A549 (cell line): ENCODE measurements around the gene TFEB. TPM values are rescaled to one million over a fixed set of nuclear protein-coding genes. Genes with fewer than 3 reads are reported as not detected.

Source experiments
- ATAC-seq, 2 experiments: fragments of 200-7000 bp in 1 of 2; fragments of >200 bp in 1 of 2; cut with Nextera tagmentation in 1 of 2; cut with Tn5 transposase in 1 of 2; 3 replicates each; pipeline versions ENCODE4 v1.8.0 to v1.9.1; 2018 to 2020; ENCODE audit warnings: mild to moderate bottlenecking in 1 of 2, moderate library complexity in 1 of 2
- CTCF ChIA-PET: fragments of 300-600 bp; sonication (Branson Sonifier 250); formaldehyde crosslinking; extraction: SDS; loops from one replicate; lab custom pipeline; 2021; ENCODE audit warnings: antibody characterized with exemption, inconsistent platforms; lab: Yijun Ruan, JAX
- POLR2A ChIA-PET: fragments of 350-600 bp; formaldehyde crosslinking; extraction: SDS; loops from one replicate; lab custom pipeline; 2021; ENCODE audit warnings: antibody characterized with exemption, inconsistent platforms; lab: Yijun Ruan, JAX
- DNase-seq, 2 experiments: peaks; one replicate each; pipeline versions ENCODE4 v3.0.0 to v3.0.0-alpha.2; 2011 to 2016; ENCODE audit warnings: low read depth in 1 of 2, low spot score in 1 of 2
- FAIRE-seq: peaks from 2 replicates; lab custom pipeline; 2011; peaks lifted over from hg19 to GRCh38; lab: Jason Lieb, UNC
- H3K27ac ChIP-seq, 2 experiments: fragments of >200 bp; sonication (Bioruptor Twin); formaldehyde crosslinking; 3 replicates each; pipeline ENCODE4 v1.5.1; 2016 to 2017
- H3K4me1 ChIP-seq: fragments of >200 bp; sonication (Bioruptor Twin); formaldehyde crosslinking; 3 replicates; pipeline ENCODE4 v1.6.1; 2016
- H3K4me2 ChIP-seq: fragments of >200 bp; sonication (Bioruptor Twin); formaldehyde crosslinking; 3 replicates; pipeline ENCODE4 v1.6.1; 2016
- H3K4me3 ChIP-seq: fragments of >200 bp; sonication (Bioruptor Twin); formaldehyde crosslinking; 3 replicates; pipeline ENCODE4 v1.5.1; 2016
- H3K9me3 ChIP-seq: fragments of >200 bp; sonication (Bioruptor Twin); formaldehyde crosslinking; 3 replicates; pipeline ENCODE4 v1.6.1; 2016
- BCL3 ChIP-seq: fragments of >200 bp; sonication (Bioruptor Twin); formaldehyde crosslinking; IDR thresholded peaks from 3 replicates; pipeline ENCODE4 v1.6.1; 2016
- EHMT2 ChIP-seq: fragments of 200-600 bp; sonication (generic); IDR thresholded peaks from 2 replicates; pipeline ENCODE4 v1.6.1; 2016; ENCODE audit warnings: antibody characterized with exemption, low read depth, mild to moderate bottlenecking, moderate library complexity
- FOSL2 ChIP-seq, 2 experiments: fragments of 450-650 bp in 1 of 2; fragments of >200 bp in 1 of 2; sonication (Bioruptor Twin) in 1 of 2; formaldehyde crosslinking; IDR thresholded peaks; 2 replicates each; pipeline versions ENCODE4 v1.5.0 to v1.6.1; 2016 to 2020; ENCODE audit warnings: mild to moderate bottlenecking in 1 of 2, moderate library complexity in 1 of 2
- GATA3 ChIP-seq: IDR thresholded peaks from 2 replicates; pipeline ENCODE4 v1.6.1; 2012; ENCODE audit warnings: borderline replicate concordance
- HEYL ChIP-seq: fragments of 250-450 bp; sonication (Bioruptor Pico); IDR thresholded peaks from 2 replicates; pipeline ENCODE4 v1.8.0; 2021; ENCODE audit warnings: mild to moderate bottlenecking, moderate library complexity
- HOXA7 ChIP-seq: fragments of 250-450 bp; sonication (Bioruptor Pico); IDR thresholded peaks from 2 replicates; pipeline ENCODE4 v1.5.0; 2020; ENCODE audit warnings: mild to moderate bottlenecking, moderate library complexity
- HOXB5 ChIP-seq: fragments of 250-450 bp; sonication (Bioruptor Pico); IDR thresholded peaks from 2 replicates; pipeline ENCODE4 v1.5.0; 2020; ENCODE audit warnings: mild to moderate bottlenecking, moderate library complexity
- JUNB ChIP-seq: fragments of >200 bp; sonication (Bioruptor Twin); formaldehyde crosslinking; IDR thresholded peaks from 2 replicates; pipeline ENCODE4 v1.6.1; 2016
- KDM5A ChIP-seq: fragments of 200-600 bp; sonication (generic); IDR thresholded peaks from 2 replicates; pipeline ENCODE4 v1.6.1; 2016; ENCODE audit warnings: antibody characterized with exemption, mild to moderate bottlenecking
- MAX ChIP-seq: IDR thresholded peaks from 2 replicates; pipeline ENCODE4 v1.6.1; 2012
- MAZ ChIP-seq: fragments of 150-350 bp; IDR thresholded peaks from 2 replicates; pipeline ENCODE4 v1.6.1; 2014; ENCODE audit warnings: antibody characterized with exemption, low read depth, low read length, borderline replicate concordance
- MYC ChIP-seq: IDR thresholded peaks from 2 replicates; pipeline ENCODE4 v1.6.1; 2012; ENCODE audit warnings: mild to moderate bottlenecking, inconsistent platforms, low read length, improper control_type of control experiment, borderline replicate concordance
- RCOR1 ChIP-seq: fragments of 150-350 bp; IDR thresholded peaks from 2 replicates; pipeline ENCODE4 v1.6.1; 2014; ENCODE audit warnings: antibody characterized with exemption, low read length, low read depth
- REST ChIP-seq: fragments of 200-600 bp; sonication (generic); IDR thresholded peaks from 2 replicates; pipeline ENCODE4 v1.6.1; 2016; ENCODE audit warnings: antibody characterized with exemption, mild to moderate bottlenecking, moderate library complexity
- RFX5 ChIP-seq: fragments of 450-650 bp; IDR thresholded peaks from 2 replicates; pipeline ENCODE4 v1.7.1; 2014; ENCODE audit warnings: antibody characterized with exemption, mild to moderate bottlenecking, moderate library complexity
- TFCP2L1 ChIP-seq: fragments of 250-450 bp; sonication (Bioruptor Pico); IDR thresholded peaks from 2 replicates; pipeline ENCODE4 v1.5.0; 2021; ENCODE audit warnings: mild to moderate bottlenecking
- TP53 ChIP-seq: fragments of 250-450 bp; sonication (Bioruptor Pico); IDR thresholded peaks from 2 replicates; pipeline ENCODE4 v1.5.0; 2021; ENCODE audit warnings: mild to moderate bottlenecking, moderate library complexity
- ZFP36 ChIP-seq: fragments of 450-650 bp; IDR thresholded peaks from 2 replicates; pipeline ENCODE4 v1.6.1; 2014; ENCODE audit warnings: borderline replicate concordance; ENCODE audit not compliant: partially characterized antibody
- WGBS: methylation state at CpG from one replicate; pipeline ENCODE4 v1.1.6; 2017; ENCODE audit errors: missing lambda C conversion rate; 5-methylcytosine and 5-hydroxymethylcytosine counted together
- polyA plus RNA-seq, 4 experiments: library from polyadenylated mRNA; depleted of rRNA in 3 of 4; stranded (reverse); fragments of >200 nt; fragmentation: RNase III in 1 of 4; extraction: RNeasy Plus Mini Kit Qiagen cat#74134 plus additional on column Dnase treatment in 1 of 4; gene quantifications; 2 replicates in 3 of 4; 3 replicates in 1 of 4; pipeline ENCODE4 v1.2.3, GENCODE V29; 2011 to 2017
- TF ChIP-seq, protein P1 (sequence below): fragments of 150-350 bp; IDR thresholded peaks from 2 replicates; pipeline ENCODE4 v1.6.1; 2014; ENCODE audit warnings: low read depth, mild to moderate bottlenecking, low read length

Gene TFEB
- polyA plus RNA-seq, 2 of the 4 experiments (the other 2 are of a cell fraction), result 3.1 to 6.1 TPM

- FAIRE-seq, result no peak
- no peak for DNase-seq
- no peak for ATAC-seq
- 81% methylated on average over 5 of the region's 5 CpGs for WGBS
- CTCF ChIA-PET, result interaction anchor here (0.7 to 1.6 kb wide), 4 partner anchors 10 to 46 kb away, joined by 3 to 5 read pairs (median 3); no protein-coding TSS in a partner anchor
- TF ChIP-seq HOXA7, result no peak
- no peak for TF ChIP-seq TP53 (CRISPR knock-in tag)
- TF ChIP-seq BCL3, result no peak
- no peak for TF ChIP-seq FOSL2 (IDR thresholded peaks at IDR 0.05)
- TF ChIP-seq FOSL2 (CRISPR knock-in tag; IDR thresholded peaks at IDR 0.05), result no peak
- TF ChIP-seq MAZ, result no peak
- no peak for TF ChIP-seq RFX5
- TF ChIP-seq, protein P1, sequence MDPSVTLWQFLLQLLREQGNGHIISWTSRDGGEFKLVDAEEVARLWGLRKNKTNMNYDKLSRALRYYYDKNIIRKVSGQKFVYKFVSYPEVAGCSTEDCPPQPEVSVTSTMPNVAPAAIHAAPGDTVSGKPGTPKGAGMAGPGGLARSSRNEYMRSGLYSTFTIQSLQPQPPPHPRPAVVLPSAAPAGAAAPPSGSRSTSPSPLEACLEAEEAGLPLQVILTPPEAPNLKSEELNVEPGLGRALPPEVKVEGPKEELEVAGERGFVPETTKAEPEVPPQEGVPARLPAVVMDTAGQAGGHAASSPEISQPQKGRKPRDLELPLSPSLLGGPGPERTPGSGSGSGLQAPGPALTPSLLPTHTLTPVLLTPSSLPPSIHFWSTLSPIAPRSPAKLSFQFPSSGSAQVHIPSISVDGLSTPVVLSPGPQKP, result no peak
- no peak for TF ChIP-seq GATA3
- TF ChIP-seq, all 56 proteins: peak for 0
- no peaks in the 10 kb centered on the region; the same call in 2 of the 3 replicates for H3K4me1 ChIP-seq
- H3K4me2 ChIP-seq, result no peak overlapping the region
- H3K27ac ChIP-seq, result no peak overlapping the region
- POLR2A ChIA-PET, result no interaction called here
- no peak overlapping the region for H3K4me3 ChIP-seq
- H3K9me3 ChIP-seq, result no peaks in the 10 kb centered on the region
Observed at GRCh38 chr6:41648921-41649320, 86.5 kb downstream of the TFEB start.

- H3K27ac ChIP-seq, result no peak overlapping the region
- WGBS, result 73% methylated on average over 4 of the region's 7 CpGs
- TF ChIP-seq, protein P1, result no peak
- TF ChIP-seq MYC (no peak), ZFP36 (no peak)
- ChIA-PET CTCF (interaction anchor here (1.6 to 2.0 kb wide), 2 partner anchors 35 to 36 kb away, joined by 5 to 7 read pairs; no protein-coding TSS in a partner anchor), POLR2A (no interaction called here)
- no peaks in the 10 kb centered on the region; the same call in 2 of the 3 replicates for H3K4me1 ChIP-seq
- DNase-seq (no peak), FAIRE-seq (no peak), ATAC-seq (no peak)
- no peak overlapping the region for H3K4me3 ChIP-seq
- H3K9me3 ChIP-seq, result no peaks in the 10 kb centered on the region
- H3K4me2 ChIP-seq, result no peak overlapping the region
Observed at GRCh38 chr6:41648070-41648585, 87.3 kb downstream of the TFEB start.

- POLR2A ChIA-PET, result interaction anchor here (0.6 kb wide), 1 partner anchor 1135 kb away, joined by 5 read pairs; the partner anchor contains the start of gene BICRAL
Observed at GRCh38 chr6:41647061-41647511, 88.3 kb downstream of the TFEB start.

More at GRCh38 chr6:41647061-41647511, 88.3 kb downstream of the TFEB start:
- TF ChIP-seq HEYL (CRISPR knock-in tag), result no peak
- no peak for TF ChIP-seq REST
- TF ChIP-seq EHMT2, result no peak
- TF ChIP-seq MAX, result no peak
- no peak for TF ChIP-seq RCOR1
- TF ChIP-seq HOXA7, result no peak
- no peak for TF ChIP-seq HOXB5 (CRISPR knock-in tag)
- TF ChIP-seq JUNB, result no peak
- TF ChIP-seq TFCP2L1 (CRISPR knock-in tag), result no peak
- no peak for TF ChIP-seq KDM5A
- no peaks in the 10 kb centered on the region for H3K9me3 ChIP-seq
- no peaks in the 10 kb centered on the region; the same call in 2 of the 3 replicates for H3K4me1 ChIP-seq
- H3K4me2 ChIP-seq, result no peak overlapping the region
- WGBS, result 19% methylated on average over 5 of the region's 9 CpGs
- DNase-seq, result no peak
- FAIRE-seq, result no peak
- CTCF ChIA-PET, result interaction anchor here (2.0 kb wide), 1 partner anchor 36 kb away, joined by 7 read pairs; no protein-coding TSS in a partner anchor
- H3K4me3 ChIP-seq, result no peak overlapping the region
- peak in 1 of 2 experiments; percentile 22; a peak in 3 of 6 replicates for ATAC-seq
- no peak overlapping the region; a peak in 1 of 6 replicates for H3K27ac ChIP-seq
